ENCODE measurements around the gene AQP5.

GRCh38 chr12:49917166-49917787 lies 44.4 kb upstream of the AQP5 start:
- TF ChIP-seq POLR2A (IDR thresholded peaks at IDR 0.05) (no peak), CTCF (IDR thresholded peaks at IDR 0.05) (no peak)
